H1 (cell line): Measurements from ENCODE around the gene STH. TPM values are rescaled to one million over a fixed set of nuclear protein-coding genes. Genes with fewer than 3 reads are reported as not detected.

Experiments
- ATF3 ChIP-seq: IDR thresholded peaks from 2 replicates; pipeline ENCODE4 v1.6.1; 2011; ENCODE audit warnings: low read depth, mild to moderate bottlenecking, low read length; ENCODE audit not compliant: insufficient read depth
- NRF1 ChIP-seq: IDR thresholded peaks from 2 replicates; pipeline ENCODE4 v1.6.1; 2011; ENCODE audit warnings: mild to moderate bottlenecking, low read depth, low read length, improper control_type of control experiment
- POU5F1 ChIP-seq: IDR thresholded peaks from 2 replicates; pipeline ENCODE4 v1.6.1; 2011; ENCODE audit warnings: low read depth, mild to moderate bottlenecking, low read length, moderate library complexity
- polyA plus RNA-seq, 7 experiments: library from polyadenylated mRNA; depleted of rRNA in 3 of 7; stranded (reverse) in 5 of 7; unstranded in 2 of 7; fragments of >200 nt in 5 of 7; fragments of 200-250 nt in 2 of 7; gene quantifications; 1 replicate in 5 of 7; 2 replicates in 1 of 7; 4 replicates in 1 of 7; pipeline versions ENCODE4 v1.2.1 to v1.2.3, GENCODE V29; 2011 to 2013; ENCODE audit warnings: missing spikeins in 2 of 7, mixed read lengths in 2 of 7
- total RNA-seq: library from RNA; stranded (reverse); fragmentation: NEBNext Ultra II Directional; extraction: Animal tissue kit (Norgen Biotek cat#: 25700); gene quantifications from 2 replicates; pipeline ENCODE4 v1.2.1, GENCODE V29; 2021

Gene STH
- total and polyA plus RNA-seq, 2 of the 8 experiments (the other 6 are each of a cell fraction or from before 2014, with no cell fraction given): not detected

GRCh38 chr17:45975640-45976295, 23.3 kb upstream of the STH start (continued):
- TF ChIP-seq ATF3 (no peak), POU5F1 (no peak), NRF1 (no peak)
- TF ChIP-seq, all 59 proteins: peak for 0
